Spleen (tissue), 7 donors: ENCODE data around the gene CES4A.

Source experiments
- CTCF ChIP-seq, 11 experiments: fragments of 200-600 bp in 7 of 11; fragments of 450-650 bp in 4 of 11; sonication (generic) in 4 of 11; IDR thresholded peaks in 8 of 11; conservative IDR thresholded peaks in 3 of 11; 1 replicate in 7 of 11; 2 replicates in 4 of 11; pipeline versions ENCODE4 v1.4.0 to v1.8.0; 2016 to 2021; ENCODE audit warnings: antibody characterized with exemption in 11 of 11, inconsistent platforms in 4 of 11, mild to moderate bottlenecking in 1 of 11
- POLR2A ChIP-seq, 3 donors: fragments of 450-650 bp; IDR thresholded peaks; one replicate each; pipeline ENCODE4 v1.5.1; 2017; ENCODE audit warnings: antibody characterized with exemption in 3 of 3, mild to moderate bottlenecking in 1 of 3
- donor health status: DM: no; HTN: no; CAD: no; lungs with moderate emphysema.
- donor health status: DM: no; HTN: no; CAD: no.
- donor health status: DM: no; HTN: no; CAD: no.

GRCh38 chr16:67025210-67025550, 36.8 kb downstream of the CES4A start:
- TF ChIP-seq CTCF (IDR thresholded peaks at IDR 0.05 in 8 of 11, conservative IDR thresholded peaks at IDR 0.05 in 3 of 11) = no peak
- no peak for TF ChIP-seq POLR2A (IDR thresholded peaks at IDR 0.05)
